ENCODE measurements around the gene FHIT.

Gene FHIT

DNA sequence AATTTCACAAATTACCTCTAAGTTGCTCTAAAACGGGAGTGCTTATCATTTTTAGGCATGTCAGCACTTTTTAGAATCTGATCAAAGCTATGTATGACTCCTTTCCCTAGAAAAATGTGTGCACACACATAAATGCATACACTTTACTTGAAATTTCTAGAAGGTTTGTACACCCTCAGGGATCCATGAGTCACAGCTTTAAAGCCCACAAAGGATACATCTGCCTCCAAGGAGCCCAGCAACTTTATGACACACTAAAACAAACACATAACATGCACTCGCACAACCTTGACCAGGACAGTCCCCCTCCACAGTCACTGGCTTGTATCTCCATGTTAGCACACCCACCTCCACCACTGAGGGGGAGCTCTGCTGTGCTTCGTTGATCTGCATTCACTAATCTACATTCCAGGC is 1479.5 kb downstream of the FHIT start:
- no peak for DNase-seq

DNA sequence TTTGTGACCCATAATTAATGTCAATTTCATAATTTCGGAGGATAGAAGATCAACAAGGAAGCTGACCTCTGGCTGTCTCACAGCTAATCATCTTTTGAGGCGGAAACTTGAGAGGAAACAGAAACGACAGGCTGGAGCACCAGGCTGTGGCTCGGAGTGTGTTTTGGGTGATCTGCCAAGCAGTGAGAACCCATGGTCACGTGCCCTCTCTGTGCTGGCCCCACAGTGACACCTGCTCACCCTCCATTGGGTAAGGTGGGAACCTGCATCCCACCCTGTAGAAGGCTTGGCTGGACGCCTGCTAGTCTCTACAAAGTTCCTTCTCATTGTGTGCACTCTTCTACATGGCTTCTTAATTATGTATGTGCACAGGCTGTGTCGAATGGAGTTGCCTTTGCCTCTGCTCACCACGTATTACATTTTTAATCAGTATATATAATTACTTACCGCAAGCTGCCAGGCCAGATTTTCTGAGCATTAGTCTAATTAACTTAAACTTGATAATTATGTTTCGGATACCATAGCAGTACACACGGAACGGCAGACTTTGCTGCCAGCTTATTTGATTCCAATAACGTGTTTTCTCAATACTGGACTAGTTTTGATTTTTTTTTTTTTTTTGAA is 1482.0 kb downstream of the FHIT start:
- DNase-seq, result no peak

DNA sequence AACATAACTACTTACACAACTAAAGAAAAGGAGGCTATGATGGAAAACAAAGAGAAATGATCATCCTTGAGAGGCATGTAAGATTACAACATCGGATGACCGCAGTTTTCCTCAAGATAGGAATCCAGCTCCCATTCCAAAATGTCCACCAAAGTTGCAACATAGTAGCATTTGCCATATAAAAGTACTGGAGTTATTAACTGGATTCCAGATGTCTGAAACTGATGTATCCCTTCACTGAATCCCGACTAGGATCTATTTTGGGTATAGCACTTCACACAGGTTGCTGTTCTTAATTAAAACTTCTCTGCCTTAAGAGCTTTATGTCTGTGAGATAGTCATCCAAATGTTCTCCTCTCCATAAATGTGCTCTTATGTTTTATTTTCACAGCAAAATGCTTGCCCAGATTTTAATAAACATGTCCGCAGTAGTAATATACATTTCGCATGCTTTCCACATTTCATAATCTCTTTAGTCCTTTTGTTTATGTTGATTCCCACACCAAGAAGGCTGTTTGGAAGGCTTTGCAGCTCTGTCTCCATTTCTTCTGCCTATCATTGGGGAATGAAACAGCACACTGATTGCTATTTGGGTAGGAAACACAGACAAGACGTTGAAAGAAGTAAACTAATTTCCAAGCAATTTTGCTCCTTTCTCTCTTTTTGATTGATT is 1484.9 kb downstream of the FHIT start:
- no peak for DNase-seq

DNA sequence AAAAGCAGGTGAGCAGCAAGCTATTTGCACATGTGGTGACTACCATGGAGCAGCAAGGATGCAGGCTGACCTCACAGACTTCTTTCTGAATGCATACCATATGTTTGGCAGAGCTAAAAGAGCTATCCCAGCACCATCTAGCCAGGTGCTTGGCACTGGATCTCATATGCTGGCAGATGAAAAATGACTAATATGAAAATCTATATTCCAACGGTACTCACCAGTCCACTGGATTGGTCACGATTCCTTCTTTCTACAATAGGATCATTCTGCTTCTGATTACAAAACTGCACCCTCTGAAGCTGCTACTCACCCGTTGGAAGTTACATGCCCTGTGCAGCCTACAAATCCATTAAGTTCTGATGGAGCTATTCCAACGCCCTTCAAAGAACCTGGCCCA is 1487.1 kb downstream of the FHIT start:
- DNase-seq, result no peak

DNA sequence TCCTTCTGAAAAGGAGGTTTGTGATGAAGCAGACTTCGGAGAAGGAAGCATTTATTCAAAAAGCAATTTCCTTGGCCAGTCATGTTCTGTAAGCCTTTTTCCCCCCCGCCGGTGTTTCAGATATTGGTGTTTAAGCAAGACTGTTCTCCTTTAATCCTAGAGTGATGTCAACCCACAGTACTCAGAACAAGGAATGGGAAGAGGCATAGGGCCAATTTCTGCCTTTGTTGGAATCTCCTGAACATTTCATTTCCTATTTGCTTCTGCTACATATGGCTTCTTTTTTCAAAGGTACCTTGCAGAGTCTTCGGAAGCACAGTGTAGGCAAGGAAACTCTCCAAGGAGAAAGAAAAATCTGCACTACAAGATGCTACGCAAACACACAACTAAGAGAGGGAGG is 1488.3 kb downstream of the FHIT start:
- DNase-seq, result no peak

DNA sequence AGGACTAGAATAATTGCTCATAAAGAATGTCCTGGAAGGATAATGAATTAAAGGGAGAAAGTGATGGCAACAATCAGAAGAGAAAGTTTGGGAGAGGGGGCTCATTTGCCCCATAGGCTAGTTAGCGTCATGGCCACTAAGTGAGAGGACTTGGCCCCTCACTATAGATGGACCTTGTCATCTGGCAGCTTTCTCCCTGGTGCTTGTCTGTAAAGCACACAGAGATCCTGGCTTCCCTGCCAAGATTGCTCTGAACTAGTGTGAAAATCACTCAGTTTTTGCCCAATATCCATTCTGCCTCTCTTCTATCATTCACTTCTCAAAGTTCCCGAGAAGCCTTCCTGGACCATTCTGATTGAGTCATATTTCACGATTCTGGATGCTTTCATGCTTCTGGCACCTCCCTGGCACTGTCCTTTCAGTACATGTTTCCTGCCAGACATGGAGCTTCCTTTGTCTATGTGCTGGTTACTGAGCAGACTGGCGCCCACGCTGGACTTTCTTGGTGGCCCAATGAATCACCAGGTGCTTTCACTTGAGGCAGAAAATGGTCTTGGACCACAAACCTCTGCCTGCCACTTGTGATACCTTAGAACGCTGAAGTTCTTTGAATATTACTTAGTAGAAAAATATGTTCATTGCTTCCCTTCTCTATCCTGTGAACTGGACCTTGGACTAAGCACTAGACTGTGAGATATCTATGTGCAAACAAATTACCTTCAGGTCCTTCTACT is 1491.8 kb downstream of the FHIT start:
- DNase-seq, result no peak

DNA sequence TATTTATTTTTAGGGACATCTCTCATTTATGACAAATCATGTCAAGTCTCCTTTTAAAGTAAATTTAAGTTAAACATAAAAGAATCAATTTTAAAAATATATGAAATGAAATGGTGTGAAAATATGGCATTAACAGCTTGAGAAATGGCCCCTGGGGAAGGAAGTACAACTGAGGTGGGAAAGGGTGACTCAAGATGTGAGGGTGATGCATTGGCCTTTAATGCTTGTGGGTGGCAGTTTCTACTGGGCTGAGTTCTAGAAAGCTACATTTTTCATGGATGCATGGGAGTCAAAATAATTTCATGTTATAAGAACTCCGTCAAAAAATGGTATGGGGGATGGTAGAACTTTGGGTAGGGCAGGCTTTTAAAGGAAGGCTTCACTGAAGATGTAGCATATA is 1492.6 kb downstream of the FHIT start:
- DNase-seq, result no peak

DNA sequence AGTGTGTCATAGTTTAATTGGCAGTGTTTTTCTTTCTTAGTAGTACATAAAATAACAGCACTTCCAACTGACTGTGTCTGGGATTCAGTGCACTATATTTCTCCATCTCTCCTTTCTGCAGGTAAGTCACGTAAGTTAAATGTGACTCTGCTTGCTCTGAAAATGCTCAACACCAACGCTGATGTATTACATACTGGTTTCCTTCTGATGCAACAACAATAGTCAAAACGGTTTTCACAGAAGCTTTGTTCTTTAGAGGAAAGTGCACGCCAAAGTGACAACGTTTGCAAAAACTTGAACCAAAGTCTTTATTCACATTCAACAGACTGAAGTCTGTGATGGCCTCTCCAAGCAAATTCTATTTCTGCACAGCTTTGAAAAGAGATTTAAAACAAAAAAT is 1494.3 kb downstream of the FHIT start:
- DNase-seq, result no peak

DNA sequence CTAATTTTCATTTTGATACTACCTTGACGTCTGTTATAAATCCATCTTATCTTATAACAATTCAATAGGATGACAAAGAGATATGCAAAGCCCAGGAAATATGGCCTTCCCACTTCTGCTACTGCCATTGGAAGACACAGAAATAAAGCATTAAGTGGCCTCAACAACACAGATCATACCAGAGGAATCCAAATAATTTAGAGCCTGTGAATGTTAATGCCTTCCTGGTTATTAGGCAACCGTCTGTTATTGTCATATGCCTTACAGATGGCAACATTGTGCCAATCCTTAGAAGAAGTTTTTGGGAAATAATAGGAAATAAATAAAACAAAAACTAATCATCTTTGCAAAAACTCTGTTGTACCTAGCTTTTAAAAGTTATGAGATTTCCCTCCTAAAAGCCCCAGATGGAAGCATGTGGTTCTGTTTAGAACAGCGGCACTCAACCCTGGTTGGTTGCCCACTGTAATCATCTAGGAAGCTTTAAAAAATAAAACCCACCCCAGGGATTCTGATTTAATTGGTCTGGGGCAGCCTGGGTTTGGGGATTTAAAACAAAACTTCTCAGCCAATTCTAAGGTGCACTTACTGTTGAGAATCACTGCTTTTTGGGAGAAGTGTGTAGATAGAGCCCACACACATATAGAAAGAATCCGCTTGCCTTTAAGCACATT is 1496.7 kb downstream of the FHIT start:
- no peak for DNase-seq

DNA sequence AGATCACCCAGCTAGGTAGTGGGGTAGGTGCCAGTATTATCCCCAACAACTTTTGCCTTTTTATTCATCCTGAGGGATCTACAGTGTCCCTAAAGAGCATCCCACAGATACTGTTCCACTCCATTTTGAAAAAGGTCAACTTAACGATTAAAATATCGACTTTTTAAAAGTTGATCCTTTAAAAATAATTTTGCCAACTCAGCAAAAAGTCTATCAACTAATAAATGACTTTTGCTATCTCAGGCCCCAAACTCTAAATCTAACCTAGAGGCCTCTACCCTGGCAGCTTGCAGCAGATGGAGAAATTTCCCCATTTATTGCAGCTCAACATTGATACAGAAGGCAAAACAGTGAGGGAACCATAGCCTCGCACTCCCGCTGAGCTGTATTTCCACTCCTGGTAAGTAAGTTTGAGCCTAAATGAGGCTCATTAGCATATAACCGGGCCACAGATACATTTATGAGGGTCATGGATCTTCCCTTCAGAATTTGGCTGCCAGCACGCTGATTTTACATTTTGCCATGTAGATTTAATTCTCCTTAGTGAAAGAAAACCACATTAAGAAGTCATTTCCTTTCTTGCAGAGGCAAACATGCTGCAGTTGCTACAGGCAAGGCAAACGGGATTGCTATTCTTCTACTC is 1497.3 kb downstream of the FHIT start:
- DNase-seq, result no peak

DNA sequence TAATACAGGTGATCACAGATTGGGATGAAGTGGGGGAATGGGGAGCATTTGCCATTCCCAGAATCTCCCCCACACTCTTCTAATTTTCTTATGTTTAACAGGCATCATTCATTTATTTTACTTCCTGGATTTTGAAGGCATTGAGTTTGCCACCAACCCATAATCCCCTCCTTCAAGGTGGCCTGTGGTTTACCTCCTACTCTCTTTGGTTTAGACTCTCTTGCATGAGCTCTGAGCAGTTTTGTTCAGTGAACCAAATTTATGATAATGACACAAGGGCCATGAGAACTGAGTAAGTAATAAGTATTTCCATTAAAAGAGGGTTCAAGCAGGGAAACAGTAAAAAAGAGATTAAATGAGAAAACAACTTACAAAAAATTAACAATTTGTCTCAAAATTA is 1498.3 kb downstream of the FHIT start:
- no peak for DNase-seq

DNA sequence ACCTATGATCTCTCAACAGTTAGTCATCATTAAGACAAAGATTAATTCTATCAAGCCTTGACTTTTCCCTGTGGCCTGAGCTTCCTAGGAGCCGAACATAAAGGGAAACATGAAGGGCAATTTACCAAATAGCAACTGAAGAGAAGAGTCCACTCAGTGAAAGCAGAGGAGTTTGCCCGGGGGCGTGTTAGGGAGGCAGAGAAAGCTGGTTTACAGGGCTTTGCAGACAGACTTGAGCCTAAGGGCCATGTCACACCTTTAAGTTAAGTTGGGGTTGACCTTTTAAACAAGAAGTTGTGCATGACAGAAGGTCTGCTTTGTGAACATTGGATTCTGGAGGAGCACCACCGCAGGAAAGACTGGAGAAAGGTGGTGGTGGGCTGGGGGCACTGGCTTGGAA is 1499.6 kb downstream of the FHIT start:
- no peak for DNase-seq

DNA sequence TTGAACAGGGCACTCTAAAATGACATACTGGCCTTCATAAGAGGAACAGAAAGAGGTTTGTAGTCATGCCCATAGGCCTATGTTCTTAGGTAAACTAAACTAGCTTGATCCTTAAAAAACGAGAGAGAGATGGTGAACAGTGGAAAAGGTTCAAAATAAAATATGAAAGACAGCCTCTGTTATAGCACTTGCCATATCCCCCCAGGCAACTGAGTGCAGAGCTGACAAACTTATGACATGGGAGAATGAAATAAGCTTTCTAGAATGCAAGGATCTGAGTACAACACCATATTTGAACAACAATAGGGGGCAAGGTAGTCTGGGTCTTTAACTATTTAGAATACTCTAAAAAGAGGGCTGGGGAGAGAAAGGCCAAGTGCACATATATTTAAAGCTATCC is 1500.9 kb downstream of the FHIT start:
- no peak for DNase-seq

DNA sequence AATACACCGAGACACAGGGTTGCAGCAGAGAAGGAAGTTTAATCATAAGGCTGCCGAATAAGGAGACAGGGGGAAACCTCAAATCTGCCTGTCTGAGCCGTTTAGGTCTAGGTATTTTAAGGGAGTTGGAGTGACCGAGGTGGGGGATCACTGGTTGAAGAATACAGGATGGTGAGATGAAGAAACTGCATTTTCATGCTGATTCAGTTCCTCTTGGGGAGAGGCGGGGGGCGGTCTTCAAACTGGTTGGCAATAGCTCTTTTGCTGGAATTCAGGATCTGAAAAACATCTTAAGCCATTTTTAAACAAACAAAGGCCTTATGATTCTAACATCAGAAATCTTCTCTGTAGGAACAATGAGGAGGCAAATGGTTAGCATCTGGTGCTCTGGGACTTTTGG is 1502.0 kb downstream of the FHIT start:
- DNase-seq, result no peak

DNA sequence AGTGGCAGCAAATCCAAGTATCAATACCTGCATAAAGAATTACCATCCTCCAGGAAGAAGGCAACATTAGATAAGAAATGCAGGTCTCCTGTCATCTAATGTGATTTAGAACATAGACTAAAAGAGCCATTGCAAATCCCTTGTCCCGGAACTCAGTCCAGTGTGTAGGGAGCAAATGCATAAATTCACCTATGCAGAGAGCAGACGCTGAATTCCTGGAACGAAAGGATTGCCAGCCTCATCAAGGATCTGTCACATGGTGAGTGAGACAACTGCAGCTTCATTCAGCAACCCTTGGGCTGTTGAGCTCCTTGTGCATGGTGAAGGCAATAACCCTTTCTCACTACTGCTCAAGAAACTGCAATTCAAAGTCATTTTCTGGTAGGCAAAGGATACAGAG is 1504.7 kb downstream of the FHIT start:
- no peak for DNase-seq

DNA sequence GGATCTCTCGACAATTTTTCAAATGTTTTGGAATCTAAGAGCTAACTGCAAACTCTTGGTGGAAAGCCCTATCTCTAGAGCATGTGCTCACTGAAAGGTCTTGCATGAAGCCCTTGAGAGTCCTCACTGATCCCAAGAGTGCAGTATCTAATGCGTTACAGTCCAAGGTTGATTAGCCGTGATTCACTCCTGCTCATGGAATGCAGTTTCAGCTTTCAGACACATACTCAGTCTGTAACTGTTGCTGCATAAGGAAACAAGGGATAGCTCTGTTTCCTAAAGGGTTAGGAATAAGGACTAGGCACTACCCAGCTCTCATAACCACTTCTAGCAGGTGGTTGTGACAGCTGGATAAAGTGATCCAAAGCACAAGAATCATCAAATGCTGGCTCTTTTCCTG is 1514.0 kb downstream of the FHIT start:
- no peak for DNase-seq

DNA sequence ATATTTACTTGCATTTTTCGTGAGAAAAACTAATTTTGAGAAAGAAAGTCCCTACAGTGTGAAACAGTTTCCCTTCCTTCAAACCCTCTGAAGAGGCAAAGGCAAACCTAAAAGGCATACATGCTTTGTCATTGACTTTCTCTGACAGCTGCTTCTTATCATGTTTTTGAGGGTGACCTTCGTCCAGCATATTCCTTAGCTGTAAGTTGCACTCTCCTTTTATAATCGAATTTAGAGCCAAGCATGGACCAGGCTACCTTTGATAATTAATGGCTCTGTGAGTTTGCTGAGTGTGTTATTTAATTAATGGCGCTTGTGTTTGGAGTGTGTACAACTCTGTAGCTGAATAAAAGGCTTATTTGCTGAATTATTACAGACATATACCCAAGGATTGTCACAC is 1517.2 kb downstream of the FHIT start:
- DNase-seq, result no peak

DNA sequence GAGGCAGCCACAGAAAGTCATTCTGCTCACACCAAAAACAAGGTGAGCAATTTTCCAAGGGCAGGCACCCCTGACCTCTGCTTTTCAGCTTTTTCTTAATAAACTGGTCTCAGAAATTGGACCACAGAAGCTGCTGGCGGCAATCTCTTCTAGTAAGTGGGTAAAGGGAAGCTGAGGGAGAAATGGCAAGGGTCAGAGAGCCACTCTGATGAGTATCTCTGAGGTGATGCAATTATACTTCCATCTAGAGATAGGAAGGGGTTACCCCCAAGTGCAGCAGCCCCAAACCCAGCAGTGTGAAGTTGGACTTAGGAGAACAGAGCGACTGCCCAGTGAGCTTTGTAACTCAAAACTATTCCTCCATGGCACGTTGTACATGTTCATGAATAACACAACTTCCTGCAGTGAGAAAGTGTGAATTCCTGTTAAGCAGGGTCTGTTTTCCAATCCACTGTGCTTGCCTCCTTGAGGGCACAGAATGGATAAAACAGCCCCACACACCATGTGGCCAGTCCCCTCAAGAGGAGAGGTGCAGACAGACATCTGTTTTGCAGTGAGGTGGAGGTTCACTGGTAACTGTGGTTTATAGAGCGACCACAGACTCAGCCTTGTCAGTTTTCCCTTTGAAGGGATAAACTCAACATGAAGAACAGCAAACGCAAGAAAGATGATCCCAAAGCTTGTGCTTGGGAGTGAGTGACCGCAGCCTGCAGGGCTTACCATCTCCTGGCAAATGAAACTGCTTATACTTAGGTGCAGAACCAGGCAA is 1518.0 kb downstream of the FHIT start:
- DNase-seq, result no peak

DNA sequence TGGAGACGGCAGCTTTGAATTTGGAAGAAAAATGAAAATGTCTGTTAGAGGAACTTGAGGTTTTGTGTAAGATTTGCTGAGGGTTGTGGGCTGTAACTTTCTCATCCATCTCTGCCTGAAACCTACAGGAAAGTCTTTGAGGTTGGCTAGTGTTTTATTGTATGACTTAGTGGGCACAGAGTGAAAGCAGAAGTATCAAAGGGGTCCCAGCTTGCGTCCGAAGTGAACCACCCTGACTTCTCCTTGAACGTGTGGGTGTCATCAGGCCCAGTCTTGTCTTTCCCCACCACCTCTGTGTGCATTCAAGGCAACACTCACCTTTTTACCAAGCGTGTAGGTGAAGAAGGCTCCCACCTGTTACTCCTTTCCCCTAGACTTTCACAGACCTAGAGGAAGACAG is 1519.3 kb downstream of the FHIT start:
- DNase-seq, result no peak

DNA sequence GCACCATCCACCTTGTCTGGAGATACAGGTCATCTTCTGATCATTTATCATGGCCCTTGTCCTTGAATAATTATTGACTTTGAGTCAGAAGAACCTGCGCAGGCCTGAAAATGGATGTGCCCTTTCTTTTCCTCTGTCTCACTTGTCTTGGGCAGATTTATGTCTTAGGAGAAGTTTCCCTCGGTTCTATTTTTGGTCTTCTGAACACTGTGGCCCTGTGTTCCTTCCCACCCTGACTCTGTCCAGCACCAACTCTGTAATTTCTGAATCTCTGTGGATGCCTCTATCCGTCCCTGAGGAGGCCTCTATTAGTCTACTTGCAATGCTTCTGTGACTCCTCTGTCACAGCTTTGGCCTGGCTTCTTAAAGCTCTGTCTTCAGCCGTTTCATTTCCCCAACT is 1520.7 kb downstream of the FHIT start:
- DNase-seq, result no peak

DNA sequence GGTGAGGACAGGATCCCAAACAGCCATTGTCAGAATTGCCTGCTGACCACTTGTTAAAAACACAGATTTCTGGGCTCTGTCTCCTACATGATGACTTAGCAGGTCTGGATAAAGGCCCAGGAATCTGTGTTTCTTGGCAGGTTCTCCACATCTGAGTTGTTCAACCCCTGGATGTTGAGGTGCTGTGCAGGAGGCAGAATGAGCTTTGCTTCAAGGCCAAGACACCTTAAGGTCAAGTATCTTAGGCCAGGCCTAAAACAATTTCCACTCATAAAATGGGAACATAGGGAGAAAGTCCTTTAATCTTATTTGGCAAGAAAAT is 1522.7 kb downstream of the FHIT start:
- no peak for DNase-seq

DNA sequence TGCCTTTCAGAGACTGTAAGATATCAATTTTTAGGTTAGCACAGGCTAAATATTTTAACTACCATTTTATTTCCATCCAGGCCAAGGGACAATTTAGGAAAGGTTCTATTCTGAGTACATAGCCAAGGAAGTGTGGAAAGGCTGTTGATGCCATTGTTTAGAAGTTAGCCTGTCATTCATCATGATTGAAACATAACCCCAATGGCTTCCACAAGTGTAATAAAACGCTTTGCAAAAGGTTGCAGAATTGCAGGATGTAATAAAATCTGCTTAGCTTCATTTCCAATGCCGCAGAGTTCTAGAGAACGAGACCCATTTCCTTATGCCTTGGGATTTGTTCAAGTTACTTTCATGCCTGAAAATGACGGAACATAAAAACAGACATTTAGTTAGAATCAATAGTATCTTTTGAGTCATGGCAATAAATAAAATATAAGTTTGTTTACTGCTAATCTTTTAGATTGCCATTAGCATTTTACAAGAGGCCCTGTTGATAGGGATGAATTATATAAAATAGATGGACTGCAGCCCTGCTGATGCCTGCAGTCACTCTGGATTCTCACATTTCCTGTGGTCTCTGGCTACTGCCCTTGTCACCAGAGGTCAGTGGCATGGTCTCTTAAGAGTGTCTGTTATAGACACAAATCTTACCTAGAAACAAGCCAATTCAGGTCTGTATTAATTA is 1523.2 kb downstream of the FHIT start:
- DNase-seq, result no peak
